Activated gamma-delta T cell treated with Interleukin-2 at 50 U/mL for 16 hours (primary cell): ENCODE measurements around the gene PPM1A.

ENCODE experiments used
- DNase-seq: peaks from one replicate; pipeline ENCODE4 v3.0.0-alpha.2; 2020

PPM1A gene

GRCh38 chr14:60248697-60249318, at the start of gene PPM1A:
Gene PPM1A (plus strand): TSS chr14:60249221. CDS start chr14:60282704, 33,483 bp downstream.
- peak; percentile 94 for DNase-seq

DNA sequence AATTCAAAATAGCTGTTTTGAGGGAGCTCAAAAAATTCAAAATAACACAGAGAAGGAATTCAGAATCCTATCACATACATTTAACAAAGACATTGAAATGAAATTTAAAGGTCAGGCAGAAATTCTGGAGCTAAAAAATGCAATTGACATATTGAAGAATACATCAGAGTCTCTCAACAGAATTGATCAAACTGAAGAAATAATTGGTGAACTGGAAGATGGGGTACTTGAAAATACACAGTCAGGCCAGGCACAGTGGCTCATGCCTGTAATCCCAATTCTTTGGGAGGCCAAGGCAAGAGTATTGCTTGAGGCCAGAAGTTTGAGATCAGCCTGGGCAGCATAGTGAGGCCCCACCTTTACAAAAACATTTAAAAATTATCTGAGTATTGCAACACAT, 49.7 kb upstream of the PPM1A start:
- no peak for DNase-seq

DNA sequence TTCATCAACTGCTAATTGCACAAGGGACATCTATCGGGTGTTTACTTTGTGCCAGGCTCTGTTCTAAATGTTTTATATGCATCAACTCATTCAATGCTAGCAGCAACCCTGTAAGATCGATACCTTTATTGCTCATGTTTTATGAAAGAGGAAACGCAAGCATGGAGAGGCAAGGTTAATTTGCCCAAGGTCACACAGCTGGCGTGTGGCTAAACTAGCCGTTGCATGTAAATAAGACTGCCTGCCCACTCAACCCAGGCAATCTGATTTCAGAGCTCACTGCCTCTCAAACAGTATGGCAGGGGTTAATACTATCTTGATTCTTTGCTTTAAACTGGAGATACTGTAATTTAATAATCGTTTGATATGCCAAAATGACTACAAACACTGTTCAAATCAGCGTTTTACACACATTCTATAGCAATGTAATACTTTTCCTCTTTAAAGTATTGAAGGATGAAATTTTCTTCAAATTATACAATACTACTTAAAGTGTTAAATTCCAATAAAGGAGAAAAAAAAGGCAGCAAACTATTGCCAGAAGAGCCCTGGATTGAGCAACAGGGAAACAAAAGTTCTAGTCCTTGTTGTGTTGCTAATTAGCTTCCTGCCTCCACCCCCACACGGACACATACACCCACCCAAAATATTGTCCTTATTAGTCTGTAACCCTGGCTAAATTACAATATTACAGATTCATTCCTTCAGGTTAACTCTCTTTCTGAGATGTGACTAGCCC, 44.7 kb upstream of the PPM1A start:
- no peak for DNase-seq

- no peak for DNase-seq
These were observed 43.9 kb upstream of the PPM1A start for GRCh38 chr14:60204843-60205774.

DNA sequence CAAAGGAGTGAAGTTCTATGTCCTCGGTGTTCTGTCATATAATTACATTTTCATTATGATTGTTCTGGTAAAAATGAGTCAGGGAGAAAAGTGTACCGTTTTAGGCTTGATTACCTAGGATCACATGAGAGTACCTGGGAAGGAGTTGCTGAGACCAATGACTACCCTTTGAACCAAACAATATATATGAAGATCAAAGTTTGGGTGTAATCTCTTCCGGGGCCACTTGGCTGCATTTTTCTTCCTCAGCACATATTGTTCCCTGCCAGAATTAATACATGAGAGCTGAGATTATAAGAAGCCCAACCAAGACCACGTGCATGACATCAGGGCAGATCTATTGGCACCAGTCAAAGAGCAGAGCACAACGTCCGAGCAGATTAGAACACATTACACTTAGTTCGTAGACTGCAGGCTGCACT, 42.8 kb upstream of the PPM1A start:
- DNase-seq = no peak

DNA sequence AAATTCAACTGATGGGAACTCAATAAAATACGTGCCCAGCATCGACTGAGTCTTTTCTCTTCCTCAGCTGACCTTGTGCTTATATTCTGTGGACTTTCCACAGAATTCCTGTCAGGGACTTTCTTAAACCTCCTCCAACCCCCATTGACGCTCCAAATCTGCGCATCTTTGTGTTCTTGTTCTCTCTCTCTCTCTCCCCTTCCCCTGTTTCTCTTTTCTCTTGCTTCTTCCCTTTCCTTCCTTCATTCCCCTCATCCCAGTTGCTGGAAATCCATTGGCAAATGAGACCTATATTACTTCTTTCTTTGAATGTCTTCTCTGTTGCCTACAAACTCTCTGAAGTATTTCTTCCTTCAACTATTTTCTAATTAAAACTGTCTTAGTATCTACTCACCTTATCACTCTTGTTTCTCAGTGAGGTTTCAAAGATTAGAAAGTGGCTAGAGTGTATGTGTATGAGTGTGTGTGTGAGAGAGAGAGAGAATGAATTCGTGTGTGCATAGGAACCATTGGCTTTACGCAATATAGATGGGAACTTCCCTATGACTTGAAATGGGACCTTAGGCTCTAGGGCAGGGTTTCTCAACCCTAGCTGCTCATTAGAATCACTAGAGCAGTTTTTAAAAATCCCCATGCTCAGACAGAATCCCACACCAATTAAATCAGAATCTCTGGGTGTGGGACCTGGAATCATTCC, 42.0 kb upstream of the PPM1A start:
- DNase-seq = no peak

DNA sequence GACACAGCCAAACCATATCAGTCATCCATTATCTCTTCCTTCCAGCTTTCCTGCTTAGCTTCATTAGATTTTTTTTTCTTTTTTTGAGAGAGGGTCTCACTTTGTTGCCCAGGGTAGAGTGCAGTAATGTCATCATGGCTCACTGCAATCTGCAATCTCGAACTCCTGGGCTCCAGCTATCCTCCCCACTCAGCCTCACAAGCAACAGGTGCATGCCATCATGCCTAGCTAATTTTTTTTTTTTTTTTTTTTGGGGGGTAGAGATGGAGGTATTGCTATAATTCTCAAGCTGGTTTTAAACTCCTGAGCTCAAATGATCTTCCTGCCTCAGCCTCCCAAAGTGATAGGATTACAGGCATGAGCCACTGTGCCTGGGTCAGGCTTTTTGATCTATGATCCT, 38.3 kb upstream of the PPM1A start:
- no peak for DNase-seq

DNA sequence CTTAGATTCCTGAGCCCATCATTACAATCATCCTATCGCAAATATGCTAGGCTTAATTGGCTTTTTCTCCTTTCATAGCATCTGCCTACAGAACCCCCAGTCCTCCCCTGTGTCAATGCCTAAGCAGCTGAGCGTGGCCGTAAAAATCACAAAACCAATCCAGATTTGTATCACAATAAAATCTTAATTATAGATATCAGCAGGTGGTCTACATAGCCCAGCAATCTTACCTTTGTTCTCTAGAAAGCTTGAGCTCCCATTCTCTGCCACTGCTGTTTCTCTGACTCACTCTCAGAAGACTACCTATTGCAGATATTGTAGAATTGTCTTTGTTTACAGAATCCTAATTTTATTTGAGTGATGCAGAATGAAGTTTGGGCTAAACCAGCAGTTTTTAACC, 37.9 kb upstream of the PPM1A start:
- DNase-seq = no peak

- no peak for DNase-seq
These were observed 36.3 kb upstream of the PPM1A start for GRCh38 chr14:60212503-60213371.

DNA sequence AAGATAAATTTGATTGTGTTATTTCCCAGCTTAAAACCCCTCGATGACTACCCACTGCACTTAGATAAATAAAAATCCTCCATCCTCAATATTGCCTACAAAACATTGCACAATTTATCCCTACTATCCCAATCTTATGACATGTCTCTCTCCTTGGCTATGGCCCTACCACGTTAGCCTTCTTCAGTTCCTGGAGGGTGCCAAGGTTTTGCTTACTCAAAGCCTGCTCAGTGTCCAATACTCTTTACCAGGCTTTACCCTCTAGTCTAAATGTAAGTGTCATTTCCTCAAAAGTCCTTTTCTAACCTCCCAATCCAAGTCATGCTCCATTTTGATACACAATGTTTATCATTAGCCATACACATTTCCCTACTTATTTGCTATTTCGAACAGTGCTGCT, 35.0 kb upstream of the PPM1A start:
- DNase-seq = no peak

DNA sequence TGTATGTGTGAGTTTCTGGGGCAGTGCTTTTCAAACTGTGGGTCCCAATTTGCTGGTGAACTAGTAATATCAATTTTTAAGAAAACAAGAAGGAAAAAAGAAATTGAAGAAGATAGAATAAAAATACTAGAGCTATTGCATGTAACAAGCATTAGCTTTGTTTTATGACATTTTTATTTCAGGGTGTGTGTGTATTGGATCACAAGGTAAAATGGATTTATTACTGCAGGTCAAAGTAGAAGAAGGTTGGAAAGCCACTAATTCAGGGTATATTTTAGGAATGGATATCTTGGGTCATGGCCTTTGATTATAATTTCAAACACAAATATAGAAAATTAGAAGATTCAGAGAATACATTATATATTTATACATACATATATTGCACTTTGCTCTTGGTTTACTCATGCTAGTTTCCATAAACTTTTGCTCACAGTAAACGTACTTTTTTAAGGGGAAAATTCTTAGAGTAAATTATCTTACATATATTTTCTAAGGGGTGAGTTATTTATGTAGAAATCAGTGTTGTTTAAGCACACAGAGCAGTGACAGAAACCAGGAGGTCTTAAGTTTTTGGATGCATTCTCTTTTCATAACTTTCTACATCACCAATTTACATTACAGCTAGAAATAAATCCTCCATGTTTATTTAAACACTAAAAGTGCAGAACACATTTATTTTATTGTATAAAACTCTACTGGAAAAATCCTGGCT, 34.5 kb upstream of the PPM1A start:
- no peak for DNase-seq

GRCh38 chr14:60215127-60215444, 33.9 kb upstream of the PPM1A start:
- no peak for DNase-seq

GRCh38 chr14:60215520-60216420, 33.3 kb upstream of the PPM1A start:
- no peak for DNase-seq

GRCh38 chr14:60217713-60218112, 31.3 kb upstream of the PPM1A start:
- no peak for DNase-seq

DNA sequence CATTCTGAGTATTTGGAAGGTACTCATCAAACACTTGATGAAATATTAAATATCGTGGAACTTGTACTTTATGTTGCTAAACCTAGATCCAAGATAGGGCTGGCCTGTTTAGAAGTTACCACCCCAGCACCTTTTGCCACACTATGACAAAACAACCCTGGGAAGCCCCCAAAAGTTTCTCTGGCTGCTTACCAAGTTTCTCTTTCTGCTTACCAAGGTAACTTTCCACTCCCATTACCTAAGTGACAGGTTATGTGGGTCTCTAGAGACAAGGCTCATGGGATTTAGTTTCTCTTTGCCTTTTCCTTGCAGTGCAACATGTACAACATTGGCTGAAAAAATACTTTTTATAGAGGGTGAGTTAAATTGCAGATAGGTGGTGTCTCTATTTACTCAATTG, 28.9 kb upstream of the PPM1A start:
- DNase-seq = no peak

GRCh38 chr14:60220917-60221316, 28.1 kb upstream of the PPM1A start:
- no peak for DNase-seq

DNA sequence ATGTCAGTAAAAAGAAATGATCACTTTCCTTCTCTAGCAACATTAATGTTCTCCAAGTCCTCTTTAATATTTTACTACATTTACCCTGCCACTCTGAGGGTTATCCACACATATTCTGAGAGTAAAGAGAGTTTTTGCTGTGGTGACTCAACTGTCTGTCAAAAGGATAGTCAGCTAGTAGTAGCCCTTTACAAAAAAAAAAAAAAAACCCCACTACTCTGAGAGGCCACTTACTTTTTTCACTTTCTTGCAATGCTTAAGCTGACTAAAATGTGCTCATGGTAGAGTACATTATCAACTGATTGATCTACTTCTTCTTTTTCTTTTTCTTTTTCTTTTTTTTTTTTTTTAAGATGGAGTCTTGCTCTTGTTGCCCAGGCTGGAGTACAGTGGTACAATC, 27.6 kb upstream of the PPM1A start:
- DNase-seq = no peak

DNA sequence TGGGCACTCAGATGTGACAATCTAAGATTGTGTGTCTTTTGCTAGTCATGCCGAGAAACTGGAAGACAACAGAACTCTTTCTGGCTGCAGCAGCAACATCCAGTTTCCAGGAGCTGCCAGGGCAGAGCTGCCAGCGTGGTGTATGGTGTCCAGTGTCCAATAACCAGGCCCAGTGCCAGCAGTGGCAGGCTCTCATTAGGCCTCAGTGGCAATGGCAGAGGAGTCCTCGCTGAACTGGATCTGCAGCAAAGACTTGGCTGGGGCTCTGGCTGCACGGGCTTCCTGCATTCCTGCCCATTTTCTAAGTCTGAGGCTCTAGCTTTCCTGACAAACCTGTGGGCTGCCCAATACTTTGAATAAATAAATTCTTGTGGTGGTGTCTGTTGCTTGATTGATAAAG, 26.2 kb upstream of the PPM1A start:
- no peak for DNase-seq

- no peak for DNase-seq
These were observed 23.8 kb upstream of the PPM1A start for GRCh38 chr14:60225265-60225664.

DNA sequence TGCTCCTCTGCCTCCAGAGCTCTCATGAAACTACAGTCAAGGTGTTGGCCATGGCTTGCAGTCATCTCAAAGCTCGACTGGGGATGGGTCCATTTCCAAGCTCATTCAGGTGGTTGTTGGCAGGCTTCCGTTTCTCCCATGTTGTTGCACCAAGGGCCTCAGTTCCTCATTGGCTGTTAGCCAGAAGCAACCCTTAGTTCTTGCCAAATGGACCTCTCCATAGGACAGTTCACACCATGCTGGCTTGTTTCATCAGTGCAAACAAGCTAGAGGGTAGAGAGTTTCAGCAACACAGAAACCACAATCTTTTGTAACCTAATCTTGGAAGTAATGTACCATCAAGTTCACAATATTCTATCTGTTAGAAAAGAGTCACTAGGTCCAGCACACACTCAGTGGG, 22.7 kb upstream of the PPM1A start:
- DNase-seq = no peak
